CD4-positive, alpha-beta T cell (primary cell): ENCODE results near the gene KDM4B. TPM values are rescaled to one million over a fixed set of nuclear protein-coding genes. Genes with fewer than 3 reads are reported as not detected.

Experiments
- ATAC-seq: fragments of 200-7000 bp; cut with Tn5 transposase; one replicate; pipeline ENCODE4 v1.10.0; 2022; ENCODE audit warnings: mild to moderate bottlenecking; ENCODE audit not compliant: poor library complexity
- CTCF ChIA-PET: fragments of 350-600 bp; sonication (Branson Sonifier 250); formaldehyde crosslinking; loops from one replicate; lab custom pipeline; 2021; ENCODE audit warnings: antibody characterized with exemption, inconsistent platforms; lab: Charles Lee
- POLR2A ChIA-PET: fragments of 350-600 bp; sonication (Branson Sonifier 250); formaldehyde crosslinking; loops from one replicate; lab custom pipeline; 2021; ENCODE audit warnings: antibody characterized with exemption, inconsistent platforms; lab: Charles Lee
- DNase-seq, 14 experiments: peaks; one replicate each; pipeline ENCODE4 v3.0.0-alpha.2; 2013 to 2020; ENCODE audit warnings: mixed read lengths in 2 of 14
- H3K27ac ChIP-seq, 2 donors: one replicate each; pipeline versions ENCODE4 v1.5.1 to v1.7.0; 2013; ENCODE audit warnings: low read length in 2 of 2, low read depth in 1 of 2, mild to moderate bottlenecking in 1 of 2
- H3K27me3 ChIP-seq, 2 experiments: 1 replicate in 1 of 2; 2 replicates in 1 of 2; pipeline versions ENCODE4 v1.6.1 to v1.7.0; 2013; ENCODE audit warnings: low read length in 2 of 2, control low read depth in 1 of 2, mild to moderate bottlenecking in 1 of 2, moderate library complexity in 1 of 2; ENCODE audit not compliant: insufficient read depth in 2 of 2, control insufficient read depth in 1 of 2
- H3K36me3 ChIP-seq: one replicate; pipeline ENCODE4 v1.6.1; 2013; ENCODE audit warnings: low read length, control low read depth; ENCODE audit not compliant: insufficient read depth
- H3K4me1 ChIP-seq: one replicate; pipeline ENCODE4 v1.6.1; 2013; ENCODE audit warnings: low read length, control low read depth; ENCODE audit not compliant: insufficient read depth
- H3K4me3 ChIP-seq: one replicate; pipeline ENCODE4 v1.5.1; 2013; ENCODE audit warnings: mild to moderate bottlenecking, low read length, moderate library complexity
- H3K9me3 ChIP-seq, 2 experiments: 1 replicate in 1 of 2; 2 replicates in 1 of 2; pipeline versions ENCODE4 v1.6.1 to v1.7.0; 2013; ENCODE audit warnings: low read length in 2 of 2, mild to moderate bottlenecking in 2 of 2, control low read depth in 1 of 2, moderate library complexity in 1 of 2; ENCODE audit not compliant: control insufficient read depth in 1 of 2, insufficient read depth in 1 of 2
- H3K27ac Mint-ChIP-seq: one replicate; pipeline ENCODE4 v1.8.0; 2020; ENCODE audit warnings: mixed read lengths
- H3K27me3 Mint-ChIP-seq: one replicate; pipeline ENCODE4 v1.8.0; 2021; ENCODE audit warnings: mixed read lengths
- H3K36me3 Mint-ChIP-seq: one replicate; pipeline ENCODE4 v1.8.0; 2021; ENCODE audit warnings: low read depth, mixed read lengths
- H3K4me1 Mint-ChIP-seq: one replicate; pipeline ENCODE4 v1.8.0; 2021; ENCODE audit warnings: low read depth, mixed read lengths
- H3K4me3 Mint-ChIP-seq: one replicate; pipeline ENCODE4 v1.8.0; 2020; ENCODE audit warnings: mild to moderate bottlenecking, mixed read lengths
- H3K9me3 Mint-ChIP-seq: one replicate; pipeline ENCODE4 v1.8.0; 2020; ENCODE audit warnings: mixed read lengths
- CTCF ChIP-seq: fragments of 200-600 bp; IDR thresholded peaks from one replicate; pipeline ENCODE4 v1.8.0; 2022; ENCODE audit warnings: antibody characterized with exemption, mild to moderate bottlenecking
- intact Hi-C, 2 experiments: fragments of 100-400 bp; cut with DNase I in 1 of 2; cut with micrococcal nuclease in 1 of 2; formaldehyde crosslinking; loops; one replicate each; pipeline versions ENCODE4 v1.15.1 to v1.9.0; 2023 to 2025; cut with DNase I, micrococcal nuclease
- total RNA-seq, 174 experiments: library from RNA in 2 of 174; stranded (reverse) in 2 of 174; gene quantifications; one replicate each; pipeline ENCODE4 v1.2.3 and lab custom pipeline; 2021 to 2026

The KDM4B gene
- total RNA-seq, 2 experiments from 2014 or later = 41.8 to 42.5 TPM

DNA sequence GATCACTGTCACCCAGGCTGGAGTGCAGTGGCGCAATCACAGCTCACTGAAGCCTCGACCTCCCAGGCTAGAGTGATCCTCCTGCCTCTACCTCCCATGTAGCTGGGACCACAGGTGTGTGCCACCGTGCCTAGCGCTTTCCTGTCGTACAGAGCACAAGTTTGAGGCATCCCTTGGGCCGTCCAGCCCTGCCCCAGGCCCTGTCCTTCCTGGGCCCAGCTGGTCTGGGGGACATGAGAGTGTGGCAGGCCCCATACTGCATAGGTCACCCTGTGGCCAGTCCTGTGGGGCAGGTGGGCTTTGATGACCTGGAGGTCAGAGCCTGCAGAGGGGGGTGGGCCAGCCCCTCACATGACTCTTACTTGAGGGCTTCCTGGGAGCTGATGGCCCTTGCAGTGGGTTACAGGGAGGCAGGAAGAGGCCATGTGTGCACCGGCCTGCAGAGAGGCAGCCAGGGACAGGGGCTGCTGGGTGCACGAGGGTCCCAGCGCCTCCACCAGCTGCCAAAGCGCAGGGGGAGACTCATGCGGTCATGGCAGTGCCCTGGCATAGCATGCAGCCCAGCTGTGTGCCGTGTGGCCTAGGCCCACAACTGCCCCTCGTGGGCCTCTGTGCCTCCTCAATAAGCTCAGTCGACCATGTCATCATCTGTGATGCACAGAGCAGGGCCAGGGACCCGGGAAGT lies 61.4 kb downstream of the KDM4B start:
- DNase-seq (no peak), ATAC-seq (no peak)
- Mint-ChIP-seq H3K9me3 (no peaks in the 10 kb centered on the region), H3K36me3 (peaks cover 22% of the 10 kb centered on the region), H3K4me1 (no peaks in the 10 kb centered on the region), H3K4me3 (no peak overlapping the region), H3K27me3 (no peaks in the 10 kb centered on the region), H3K27ac (no peak overlapping the region)
- no peak for TF ChIP-seq CTCF
- H3K9me3 ChIP-seq = no peaks in the 10 kb centered on the region
- H3K4me1 ChIP-seq = peaks cover 13% of the 10 kb centered on the region
- H3K4me3 ChIP-seq = no peak overlapping the region
- intact Hi-C loops = loop anchor here in 1 of 2 experiments (5.0 kb wide), 1 partner anchor 118 kb away; no protein-coding TSS in a partner anchor
- CTCF ChIA-PET = interaction anchor here (1.6 to 2.4 kb wide), 4 partner anchors 25 to 220 kb away, joined by 3 to 20 read pairs (median 6); no protein-coding TSS in a partner anchor
- POLR2A ChIA-PET = no interaction called here
- H3K27me3 ChIP-seq = no peaks in the 10 kb centered on the region
- no peak overlapping the region for H3K27ac ChIP-seq
- H3K36me3 ChIP-seq = peaks cover 23% of the 10 kb centered on the region

- Histone ChIP-seq H3K36me3 (peaks cover 23% of the 10 kb centered on the region), H3K27ac (no peak overlapping the region), H3K4me1 (peaks cover 13% of the 10 kb centered on the region), H3K9me3 (no peaks in the 10 kb centered on the region), H3K4me3 (no peak overlapping the region), H3K27me3 (no peaks in the 10 kb centered on the region)
- intact Hi-C loops = loop anchor here (1.0 to 5.0 kb wide), 5 partner anchors 119 to 222 kb away; no protein-coding TSS in a partner anchor
- Mint-ChIP-seq H3K4me3 (no peak overlapping the region), H3K4me1 (no peaks in the 10 kb centered on the region), H3K27ac (no peak overlapping the region), H3K27me3 (no peaks in the 10 kb centered on the region), H3K9me3 (no peaks in the 10 kb centered on the region), H3K36me3 (peaks cover 22% of the 10 kb centered on the region)
- no peak for DNase-seq
- ChIA-PET POLR2A (no interaction called here), CTCF (interaction anchor here (0.5 to 2.4 kb wide), 8 partner anchors 8 to 221 kb away, joined by 3 to 20 read pairs (median 4); no protein-coding TSS in a partner anchor)
- TF ChIP-seq CTCF = no peak
- no peak for ATAC-seq
Observed at GRCh38 chr19:5030822-5031221, 61.9 kb downstream of the KDM4B start.

- H3K4me3 Mint-ChIP-seq = no peak overlapping the region
- ChIA-PET CTCF (interaction anchor here (0.5 to 2.4 kb wide), 15 partner anchors 9 to 222 kb away, joined by 3 to 20 read pairs (median 4); partner anchors contain the start of gene KDM4B), POLR2A (interaction anchor here (0.6 kb wide), 1 partner anchor 146 kb away, joined by 3 read pairs; no protein-coding TSS in a partner anchor)
- Histone ChIP-seq H3K27me3 (no peaks in the 10 kb centered on the region), H3K36me3 (peaks cover 23% of the 10 kb centered on the region), H3K9me3 (no peaks in the 10 kb centered on the region), H3K4me1 (peaks cover 13% of the 10 kb centered on the region), H3K4me3 (no peak overlapping the region), H3K27ac (no peak overlapping the region)
- intact Hi-C loops = loop anchor here (1.0 to 5.0 kb wide), 5 partner anchors 119 to 222 kb away; no protein-coding TSS in a partner anchor
- H3K27ac Mint-ChIP-seq = no peak overlapping the region
- peak; percentile 92 for TF ChIP-seq CTCF
- DNase-seq (peak; percentile 59 to 87 (median 78)), ATAC-seq (peak; percentile 89)
- no peaks in the 10 kb centered on the region for H3K4me1 Mint-ChIP-seq
- H3K36me3 Mint-ChIP-seq = peaks cover 22% of the 10 kb centered on the region
- no peaks in the 10 kb centered on the region for H3K9me3 Mint-ChIP-seq
- H3K27me3 Mint-ChIP-seq = no peaks in the 10 kb centered on the region
Observed at GRCh38 chr19:5031231-5032100, 62.6 kb downstream of the KDM4B start.
